Testis (tissue), 2 donors: ENCODE results near the gene DNAI1.

Experiments used
- POLR2A ChIP-seq: fragments of 450-650 bp; IDR thresholded peaks from one replicate; pipeline ENCODE4 v1.6.1; 2017; ENCODE audit warnings: antibody characterized with exemption, mild to moderate bottlenecking, moderate library complexity
- TF ChIP-seq, protein P1 (sequence below), 3 experiments: fragments of 450-650 bp in 2 of 3; fragments of 200-600 bp in 1 of 3; sonication (generic) in 1 of 3; IDR thresholded peaks; one replicate each; pipeline ENCODE4 v1.5.1; 2016 to 2019; ENCODE audit warnings: antibody characterized with exemption in 3 of 3, mild to moderate bottlenecking in 2 of 3, moderate library complexity in 1 of 3

- TF ChIP-seq, protein P1, sequence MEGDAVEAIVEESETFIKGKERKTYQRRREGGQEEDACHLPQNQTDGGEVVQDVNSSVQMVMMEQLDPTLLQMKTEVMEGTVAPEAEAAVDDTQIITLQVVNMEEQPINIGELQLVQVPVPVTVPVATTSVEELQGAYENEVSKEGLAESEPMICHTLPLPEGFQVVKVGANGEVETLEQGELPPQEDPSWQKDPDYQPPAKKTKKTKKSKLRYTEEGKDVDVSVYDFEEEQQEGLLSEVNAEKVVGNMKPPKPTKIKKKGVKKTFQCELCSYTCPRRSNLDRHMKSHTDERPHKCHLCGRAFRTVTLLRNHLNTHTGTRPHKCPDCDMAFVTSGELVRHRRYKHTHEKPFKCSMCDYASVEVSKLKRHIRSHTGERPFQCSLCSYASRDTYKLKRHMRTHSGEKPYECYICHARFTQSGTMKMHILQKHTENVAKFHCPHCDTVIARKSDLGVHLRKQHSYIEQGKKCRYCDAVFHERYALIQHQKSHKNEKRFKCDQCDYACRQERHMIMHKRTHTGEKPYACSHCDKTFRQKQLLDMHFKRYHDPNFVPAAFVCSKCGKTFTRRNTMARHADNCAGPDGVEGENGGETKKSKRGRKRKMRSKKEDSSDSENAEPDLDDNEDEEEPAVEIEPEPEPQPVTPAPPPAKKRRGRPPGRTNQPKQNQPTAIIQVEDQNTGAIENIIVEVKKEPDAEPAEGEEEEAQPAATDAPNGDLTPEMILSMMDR (IDR thresholded peaks at IDR 0.05), result no peak
- TF ChIP-seq POLR2A, result no peak
Observed at GRCh38 chr9:34570376-34570775, 111.8 kb downstream of the DNAI1 start.
